Measurements from ENCODE around the gene EIF4EBP2. TPM values are rescaled to one million over a fixed set of nuclear protein-coding genes. Genes with fewer than 3 reads are reported as not detected.

Gene EIF4EBP2
- total and polyA plus RNA-seq, 2 experiments from 2014 or later = 42.0 to 131 TPM

- TF ChIP-seq REST (IDR thresholded peaks at IDR 0.05; ENCODE audit: unreplicated experiment) (no peak), ZNF114 (CRISPR knock-in tag; IDR thresholded peaks at IDR 0.05) (no peak), ETS1 (IDR thresholded peaks at IDR 0.05) (no peak), POLR2AphosphoS5 (IDR thresholded peaks at IDR 0.05; ENCODE audit: low read depth) (no peak), CREB1 (CRISPR knock-in tag; IDR thresholded peaks at IDR 0.05; ENCODE audit: low read depth) (no peak), EZH2 (IDR thresholded peaks at IDR 0.05; ENCODE audit: low read depth, unreplicated experiment) (no peak), CTCF (conservative IDR thresholded peaks at IDR 0.05; ENCODE audit: low read depth in 2 of 2) (no peak)
These were observed 43.7 kb upstream of the EIF4EBP2 start (continued) for GRCh38 chr10:70360215-70360614.

- DNase-seq (ENCODE audit: low spot score) (no peak), ATAC-seq (no peak)
- H3K27ac Mint-ChIP-seq = no peak overlapping the region
- peaks cover 8% of the 10 kb centered on the region for H3K27me3 Mint-ChIP-seq (ENCODE audit: insufficient read depth, low read depth, poor library complexity)
- no peaks in the 10 kb centered on the region for H3K27me3 ChIP-seq (ENCODE audit: insufficient read depth)
- peaks cover 10% of the 10 kb centered on the region for H4K20me1 ChIP-seq (replicated peaks; ENCODE audit: insufficient read depth)
- H3K79me2 ChIP-seq (replicated peaks; ENCODE audit: insufficient read depth) = peaks cover 7% of the 10 kb centered on the region; the same call in 1 of the 2 replicates
- no peaks in the 10 kb centered on the region for H3K4me1 ChIP-seq (ENCODE audit: insufficient read depth)
- no peak overlapping the region for H3K27ac ChIP-seq (ENCODE audit: low read depth)
- TF ChIP-seq ZNF331 (CRISPR knock-in tag; IDR thresholded peaks at IDR 0.05; ENCODE audit: low read depth) (no peak), NANOG (IDR thresholded peaks at IDR 0.05; ENCODE audit: borderline replicate concordance) (no peak), ZNF114 (CRISPR knock-in tag; IDR thresholded peaks at IDR 0.05) (no peak), STAT1 (IDR thresholded peaks at IDR 0.05; ENCODE audit: unreplicated experiment) (no peak), CTCF (conservative IDR thresholded peaks at IDR 0.05; ENCODE audit: low read depth in 2 of 2) (no peak), POLR2AphosphoS5 (IDR thresholded peaks at IDR 0.05; ENCODE audit: low read depth) (no peak), ETS1 (IDR thresholded peaks at IDR 0.05) (no peak), JUNB (IDR thresholded peaks at IDR 0.05; ENCODE audit: unreplicated experiment) (no peak), REST (IDR thresholded peaks at IDR 0.05; ENCODE audit: unreplicated experiment) (no peak)
- no peak overlapping the region for H3K4me2 ChIP-seq
- no peaks in the 10 kb centered on the region for H3K9me3 Mint-ChIP-seq
- peaks cover 8% of the 10 kb centered on the region; the same call in 2 of the 3 replicates for H3K4me1 Mint-ChIP-seq
- no peaks in the 10 kb centered on the region for H3K36me3 Mint-ChIP-seq (ENCODE audit: low read depth)
- no peak overlapping the region for H3K4me3 Mint-ChIP-seq
- H2AFZ ChIP-seq = no peak overlapping the region
- peaks cover 4% of the 10 kb centered on the region; the same call in 1 of the 2 replicates for H3F3A ChIP-seq (replicated peaks; ENCODE audit: low read depth)
- no peaks in the 10 kb centered on the region for H3K36me3 ChIP-seq (ENCODE audit: insufficient read depth)
- H3K9me2 ChIP-seq (ENCODE audit: insufficient read depth) = no peaks in the 10 kb centered on the region
- no peak overlapping the region for H3K4me3 ChIP-seq
These were observed 41.6 kb upstream of the EIF4EBP2 start for GRCh38 chr10:70362328-70362727.
